Natural killer cell (primary cell): ENCODE measurements around the gene PRCD. TPM values are rescaled to one million over a fixed set of nuclear protein-coding genes. Genes with fewer than 3 reads are reported as not detected.

ENCODE experiments used
- ATAC-seq, 3 donors: fragments of 150-1000 bp in 2 of 3; fragments of 200-7000 bp in 1 of 3; cut with Tn5 transposase; 1 replicate in 1 of 3; 2 replicates in 2 of 3; pipeline ENCODE4 v1.10.0; 2021; ENCODE audit warnings: mild to moderate bottlenecking in 2 of 3, moderate library complexity in 2 of 3
- DNase-seq, 2 donors: peaks; one replicate each; pipeline versions ENCODE4 v3.0.0 to v3.0.0-alpha.2; 2013 to 2021; ENCODE audit warnings: mixed read lengths in 1 of 2
- H3K27ac ChIP-seq: one replicate; pipeline ENCODE4 v1.5.1; 2013; ENCODE audit warnings: mild to moderate bottlenecking, low read length
- H3K27me3 ChIP-seq: one replicate; pipeline ENCODE4 v1.6.1; 2013; ENCODE audit warnings: low read length; ENCODE audit not compliant: control insufficient read depth, insufficient read depth
- H3K36me3 ChIP-seq: one replicate; pipeline ENCODE4 v1.6.1; 2013; ENCODE audit warnings: low read length; ENCODE audit not compliant: control insufficient read depth, insufficient read depth
- H3K4me1 ChIP-seq: one replicate; pipeline ENCODE4 v1.6.1; 2013; ENCODE audit warnings: low read length; ENCODE audit not compliant: control insufficient read depth, insufficient read depth
- H3K4me3 ChIP-seq: one replicate; pipeline ENCODE4 v1.5.1; 2013; ENCODE audit warnings: low read length
- H3K9me3 ChIP-seq: one replicate; pipeline ENCODE4 v1.6.1; 2013; ENCODE audit warnings: low read length; ENCODE audit not compliant: control insufficient read depth, insufficient read depth
- H3K27ac Mint-ChIP-seq, 2 donors: one replicate each; pipeline ENCODE4 v1.8.0; 2022; ENCODE audit warnings: mild to moderate bottlenecking in 2 of 2, mixed read lengths in 2 of 2, moderate library complexity in 1 of 2
- H3K27me3 Mint-ChIP-seq, 2 donors: one replicate each; pipeline ENCODE4 v1.8.0; 2022; ENCODE audit warnings: low read depth in 2 of 2, mixed read lengths in 2 of 2
- H3K36me3 Mint-ChIP-seq: one replicate; pipeline ENCODE4 v1.8.0; 2022; ENCODE audit warnings: mixed read lengths
- H3K4me1 Mint-ChIP-seq, 2 donors: one replicate each; pipeline ENCODE4 v1.8.0; 2022; ENCODE audit warnings: mixed read lengths in 2 of 2
- H3K4me3 Mint-ChIP-seq: one replicate; pipeline ENCODE4 v1.8.0; 2022; ENCODE audit warnings: mild to moderate bottlenecking, moderate library complexity, mixed read lengths
- H3K9me3 Mint-ChIP-seq, 2 donors: one replicate each; pipeline ENCODE4 v1.8.0; 2022; ENCODE audit warnings: mixed read lengths in 2 of 2
- WGBS: methylation state at CpG from one replicate; pipeline ENCODE4 v1.1.7; 2013; ENCODE audit warnings: missing lambda C conversion rate; ENCODE audit not compliant: insufficient coverage; 5-methylcytosine and 5-hydroxymethylcytosine counted together
- intact Hi-C: fragments of 100-400 bp; cut with micrococcal nuclease; formaldehyde crosslinking; loops from one replicate; pipeline ENCODE4 v1.14.2; 2022
- total RNA-seq, 4 donors: library from RNA; stranded (reverse); fragments of 120-200 nt in 1 of 4; gene quantifications; one replicate each; pipeline versions ENCODE4 v1.2.3 to v1.2.4, GENCODE V29; 2013 to 2022
- TF ChIP-seq, protein P1 (sequence below): fragments of 200-600 bp; IDR thresholded peaks from one replicate; pipeline ENCODE4 v1.8.0; 2022; ENCODE audit warnings: antibody characterized with exemption

Gene PRCD
- total RNA-seq, 3 donors from 2014 or later (not counting 1 experiment from before 2014, with no cell fraction given), result 0.77 to 1.1 (median 0.82) TPM

DNA sequence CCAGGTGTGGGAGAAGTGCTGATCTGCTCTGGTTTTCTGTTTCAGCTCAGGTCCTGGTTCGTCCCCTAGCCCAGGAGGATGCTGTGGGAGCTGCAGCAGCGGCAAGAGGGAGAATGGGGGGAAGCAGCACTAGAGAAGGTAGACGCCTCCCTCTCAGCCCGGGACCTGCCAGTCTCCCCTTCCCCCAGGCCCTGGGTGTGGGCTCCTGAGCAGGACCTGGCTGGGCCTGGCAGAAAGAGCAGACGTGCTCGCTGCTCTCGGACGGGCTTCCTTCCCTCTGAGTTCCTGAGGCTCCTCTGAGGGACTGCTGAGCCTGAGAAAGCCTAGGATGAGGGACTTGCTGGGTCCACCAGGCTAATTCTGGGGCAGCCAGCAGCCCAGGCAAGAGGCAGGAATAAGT is 3.1 kb downstream of the PRCD start:
- Histone ChIP-seq H3K4me1 (peaks cover 52% of the 10 kb centered on the region), H3K27me3 (peaks cover 15% of the 10 kb centered on the region), H3K9me3 (no peaks in the 10 kb centered on the region), H3K27ac (no peak overlapping the region), H3K4me3 (no peak overlapping the region), H3K36me3 (no peaks in the 10 kb centered on the region)
- Mint-ChIP-seq H3K4me1 (peaks cover 0 to 21% of the 10 kb centered on the region in 2 donors), H3K4me3 (no peak overlapping the region), H3K9me3 (no peaks in the 10 kb centered on the region), H3K27ac (no peak overlapping the region), H3K27me3 (peaks cover 11 to 13% of the 10 kb centered on the region in 2 donors), H3K36me3 (no peaks in the 10 kb centered on the region)
- WGBS, result 78% methylated on average over 8 of the region's 8 CpGs
- ATAC-seq, result no peak
- intact Hi-C loops, result no loop called here
- DNase-seq, result no peak
- TF ChIP-seq, protein P1, sequence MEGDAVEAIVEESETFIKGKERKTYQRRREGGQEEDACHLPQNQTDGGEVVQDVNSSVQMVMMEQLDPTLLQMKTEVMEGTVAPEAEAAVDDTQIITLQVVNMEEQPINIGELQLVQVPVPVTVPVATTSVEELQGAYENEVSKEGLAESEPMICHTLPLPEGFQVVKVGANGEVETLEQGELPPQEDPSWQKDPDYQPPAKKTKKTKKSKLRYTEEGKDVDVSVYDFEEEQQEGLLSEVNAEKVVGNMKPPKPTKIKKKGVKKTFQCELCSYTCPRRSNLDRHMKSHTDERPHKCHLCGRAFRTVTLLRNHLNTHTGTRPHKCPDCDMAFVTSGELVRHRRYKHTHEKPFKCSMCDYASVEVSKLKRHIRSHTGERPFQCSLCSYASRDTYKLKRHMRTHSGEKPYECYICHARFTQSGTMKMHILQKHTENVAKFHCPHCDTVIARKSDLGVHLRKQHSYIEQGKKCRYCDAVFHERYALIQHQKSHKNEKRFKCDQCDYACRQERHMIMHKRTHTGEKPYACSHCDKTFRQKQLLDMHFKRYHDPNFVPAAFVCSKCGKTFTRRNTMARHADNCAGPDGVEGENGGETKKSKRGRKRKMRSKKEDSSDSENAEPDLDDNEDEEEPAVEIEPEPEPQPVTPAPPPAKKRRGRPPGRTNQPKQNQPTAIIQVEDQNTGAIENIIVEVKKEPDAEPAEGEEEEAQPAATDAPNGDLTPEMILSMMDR, result no peak

GRCh38 chr17:76543482-76543825 is 3.6 kb downstream of the PRCD start:
- H3K4me3 Mint-ChIP-seq, result no peak overlapping the region
- H3K4me3 ChIP-seq, result no peak overlapping the region
- TF ChIP-seq, protein P1, result no peak
- intact Hi-C loops, result no loop called here
- peaks cover 0 to 21% of the 10 kb centered on the region in 2 donors for H3K4me1 Mint-ChIP-seq
- 41% methylated on average over 6 of the region's 6 CpGs for WGBS
- H3K9me3 Mint-ChIP-seq, result no peaks in the 10 kb centered on the region
- H3K4me1 ChIP-seq, result peaks cover 50% of the 10 kb centered on the region
- no peaks in the 10 kb centered on the region for H3K36me3 ChIP-seq
- H3K27me3 Mint-ChIP-seq, result peaks cover 11 to 13% of the 10 kb centered on the region in 2 donors
- DNase-seq, result no peak
- ATAC-seq, result peak in 2 of 3 donors; percentile 13 to 52
- no peaks in the 10 kb centered on the region for H3K36me3 Mint-ChIP-seq
- no peak overlapping the region for H3K27ac ChIP-seq
- H3K27ac Mint-ChIP-seq, result no peak overlapping the region
- H3K27me3 ChIP-seq, result peaks cover 12% of the 10 kb centered on the region
- H3K9me3 ChIP-seq, result no peaks in the 10 kb centered on the region

DNA sequence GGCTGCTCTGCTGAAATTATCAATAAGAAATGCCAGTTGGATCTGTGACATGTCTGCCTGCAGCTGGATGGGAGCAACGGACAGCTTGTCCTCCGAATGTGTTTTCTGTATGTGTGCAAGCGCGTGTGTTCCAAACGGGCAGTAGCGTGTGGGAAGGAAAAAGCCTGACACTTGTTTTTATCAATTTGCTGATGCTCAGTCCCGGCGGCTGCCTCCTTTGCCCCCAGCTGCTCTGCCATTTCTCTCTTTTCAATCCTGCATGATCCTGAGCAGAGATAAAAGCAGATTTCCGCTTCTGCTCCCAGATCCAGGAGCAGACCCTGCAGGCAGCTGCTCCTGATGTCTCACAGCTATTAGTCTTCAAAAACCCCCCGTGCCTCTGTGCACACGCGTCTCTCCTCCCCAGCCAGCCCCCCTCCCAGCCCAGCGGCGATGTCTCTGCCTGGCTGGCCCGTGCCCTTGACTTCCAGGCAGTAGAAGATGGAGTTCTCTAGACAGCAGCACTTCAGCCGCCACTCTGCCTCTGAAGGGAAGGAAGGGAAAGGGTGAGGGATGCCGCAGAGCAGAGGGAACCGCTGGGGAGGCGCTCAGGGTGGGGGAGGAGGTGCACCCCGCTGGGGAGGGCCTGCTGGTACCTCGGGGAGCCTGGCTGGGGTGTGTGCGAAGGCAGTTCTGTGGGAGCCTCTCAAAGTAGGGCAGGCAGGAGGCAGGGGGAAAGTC is 4.1 kb downstream of the PRCD start:
- H3K27me3 Mint-ChIP-seq, result peaks cover 8 to 9% of the 10 kb centered on the region in 2 donors
- H3K4me3 ChIP-seq, result no peak overlapping the region
- no peak overlapping the region for H3K27ac ChIP-seq
- H3K4me1 ChIP-seq, result peaks cover 48% of the 10 kb centered on the region
- H3K4me3 Mint-ChIP-seq, result no peak overlapping the region
- H3K27me3 ChIP-seq, result peaks cover 9% of the 10 kb centered on the region
- H3K27ac Mint-ChIP-seq, result no peak overlapping the region
- H3K9me3 ChIP-seq, result no peaks in the 10 kb centered on the region
- H3K4me1 Mint-ChIP-seq, result peaks cover 0 to 21% of the 10 kb centered on the region in 2 donors
- H3K36me3 ChIP-seq, result no peaks in the 10 kb centered on the region
- TF ChIP-seq, protein P1, result no peak
- DNase-seq, result no peak
- 47% methylated on average over 21 of the region's 22 CpGs for WGBS
- H3K36me3 Mint-ChIP-seq, result no peaks in the 10 kb centered on the region
- H3K9me3 Mint-ChIP-seq, result no peaks in the 10 kb centered on the region
- ATAC-seq, result peak in 1 of 3 donors; percentile 16
- intact Hi-C loops, result no loop called here
